SH-SY5Y (cell line): ENCODE results near the gene EMILIN1.

Source experiments
- GATA2 ChIP-seq: IDR thresholded peaks from 2 replicates; pipeline ENCODE4 v1.6.1; 2011; ENCODE audit warnings: mild to moderate bottlenecking, low read depth, low read length
- GATA3 ChIP-seq: IDR thresholded peaks from 2 replicates; pipeline ENCODE4 v1.6.1; 2011; ENCODE audit warnings: low read depth, mild to moderate bottlenecking, low read length, moderate library complexity

Gene EMILIN1

DNA sequence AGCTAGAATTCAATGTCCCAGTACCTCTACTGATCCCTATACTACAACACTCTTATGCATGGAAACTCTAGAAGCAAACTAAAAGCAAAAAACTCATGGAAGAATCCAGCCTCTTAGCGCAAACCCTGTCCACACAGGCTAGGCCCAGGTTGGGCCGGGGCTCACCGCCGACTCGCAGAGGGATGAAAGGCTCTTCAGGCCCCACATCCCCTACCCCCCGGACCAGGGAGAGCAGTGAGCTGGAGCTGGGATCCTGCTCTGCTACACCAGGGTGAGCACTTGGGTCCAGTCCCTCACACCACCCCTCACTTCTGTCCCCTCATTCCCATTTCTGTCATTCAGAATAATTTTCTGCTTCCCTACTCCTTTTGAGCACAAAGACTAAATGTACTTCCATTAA lies 9.0 kb upstream of the EMILIN1 start:
- TF ChIP-seq GATA3, result no peak
- no peak for TF ChIP-seq GATA2

DNA sequence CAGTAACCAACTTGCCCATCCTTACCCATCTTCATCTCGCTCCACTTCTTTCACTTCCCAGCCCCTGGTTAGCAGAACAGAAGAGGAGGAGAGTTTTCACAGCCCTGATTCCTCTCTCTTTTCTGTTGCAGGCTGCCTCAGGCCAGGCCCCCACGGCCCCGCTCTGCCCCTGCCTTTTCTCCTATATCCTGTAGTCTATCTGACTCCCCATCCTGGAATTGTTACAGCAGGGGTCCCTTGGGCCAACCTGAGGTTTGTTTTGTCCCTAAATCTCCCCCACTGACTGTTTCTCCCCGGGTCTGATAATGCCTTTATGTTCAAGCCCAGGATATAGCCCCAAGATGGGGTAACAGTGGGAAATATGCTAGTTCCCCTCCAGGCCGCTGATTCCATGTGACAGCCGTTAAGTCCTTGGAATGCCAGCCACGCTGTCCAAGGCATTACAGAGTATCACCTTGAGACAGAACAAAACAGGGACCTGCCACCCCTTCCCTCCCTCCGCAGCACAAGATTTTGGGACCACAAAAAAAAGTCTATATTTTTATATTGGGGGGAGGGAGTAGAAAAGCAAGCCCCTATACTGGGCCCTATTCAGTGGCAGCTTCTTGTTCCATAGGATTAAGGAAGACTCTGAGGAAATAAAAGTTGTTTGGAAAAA lies 8.3 kb upstream of the EMILIN1 start:
- no peak for TF ChIP-seq GATA2
- no peak for TF ChIP-seq GATA3

DNA sequence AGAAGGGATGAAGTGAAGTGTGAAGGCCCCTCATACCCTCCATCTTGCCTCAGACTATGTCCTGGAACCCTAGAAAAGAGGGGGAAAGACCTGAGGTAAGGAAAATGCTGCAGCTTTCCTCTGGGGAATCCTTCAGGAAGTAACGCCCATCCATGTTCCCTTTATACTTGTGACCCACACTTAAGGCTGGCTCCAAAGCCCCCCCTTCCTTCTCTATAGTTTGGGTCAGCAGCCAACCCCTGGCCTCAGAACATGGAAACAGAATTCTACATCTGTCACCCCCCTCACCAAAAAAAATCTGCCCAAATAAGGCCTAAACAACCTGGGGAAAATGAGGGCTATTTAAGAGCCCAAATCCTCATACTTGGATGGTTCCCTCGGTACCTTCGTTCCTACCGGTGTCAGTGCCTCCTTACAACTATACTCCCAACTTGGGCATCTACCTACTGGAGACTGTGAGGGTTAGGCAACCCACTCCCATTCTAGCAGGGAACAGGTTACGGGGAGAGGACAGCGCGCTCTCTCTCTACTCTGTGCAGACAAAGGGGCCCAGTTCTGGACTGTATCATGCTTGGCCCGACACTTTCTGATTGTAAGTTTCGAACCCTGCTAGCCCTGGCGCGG lies 7.7 kb upstream of the EMILIN1 start:
- TF ChIP-seq GATA3 (no peak), GATA2 (no peak)

DNA sequence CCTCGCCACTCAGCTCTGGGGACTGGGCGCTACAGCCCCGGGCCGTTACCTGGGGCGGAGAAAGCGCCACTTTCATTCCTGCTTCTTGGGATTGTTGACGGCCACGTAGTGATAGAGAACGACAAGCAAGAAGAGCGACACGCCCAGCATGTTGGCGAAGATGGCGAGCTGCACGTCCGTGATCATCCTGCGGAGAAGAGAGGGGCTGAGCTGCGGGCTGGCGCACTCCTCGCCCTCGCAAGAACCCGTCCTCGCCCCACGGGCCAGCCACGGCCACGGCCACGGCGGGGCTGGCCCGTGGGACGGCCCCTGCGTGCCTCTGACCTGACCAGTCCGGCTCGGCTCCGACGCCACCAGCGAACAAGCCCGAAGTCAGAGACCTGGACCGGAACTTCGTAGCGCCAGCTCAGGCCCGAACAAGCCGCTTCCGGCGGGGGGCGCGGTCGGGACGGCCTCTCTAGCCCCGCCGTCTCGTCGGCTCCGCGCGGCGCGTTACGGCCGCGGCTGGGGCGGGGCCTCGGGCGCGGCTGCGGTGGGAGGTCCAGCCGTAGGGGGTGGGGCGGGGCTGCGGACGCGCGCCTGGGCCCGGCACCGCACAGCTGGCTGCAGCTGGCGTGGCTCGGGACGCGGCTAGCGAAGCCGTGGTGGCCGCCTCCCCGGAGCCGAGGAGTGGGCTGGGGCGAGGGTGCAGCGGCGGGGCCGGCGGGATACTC lies 7.0 kb upstream of the EMILIN1 start, which contains the start of gene OST4:
Gene OST4, minus strand, starts transcription at position 378 of the 713 bp plus-strand sequence.
- TF ChIP-seq GATA2, result no peak
- TF ChIP-seq GATA3, result no peak

DNA sequence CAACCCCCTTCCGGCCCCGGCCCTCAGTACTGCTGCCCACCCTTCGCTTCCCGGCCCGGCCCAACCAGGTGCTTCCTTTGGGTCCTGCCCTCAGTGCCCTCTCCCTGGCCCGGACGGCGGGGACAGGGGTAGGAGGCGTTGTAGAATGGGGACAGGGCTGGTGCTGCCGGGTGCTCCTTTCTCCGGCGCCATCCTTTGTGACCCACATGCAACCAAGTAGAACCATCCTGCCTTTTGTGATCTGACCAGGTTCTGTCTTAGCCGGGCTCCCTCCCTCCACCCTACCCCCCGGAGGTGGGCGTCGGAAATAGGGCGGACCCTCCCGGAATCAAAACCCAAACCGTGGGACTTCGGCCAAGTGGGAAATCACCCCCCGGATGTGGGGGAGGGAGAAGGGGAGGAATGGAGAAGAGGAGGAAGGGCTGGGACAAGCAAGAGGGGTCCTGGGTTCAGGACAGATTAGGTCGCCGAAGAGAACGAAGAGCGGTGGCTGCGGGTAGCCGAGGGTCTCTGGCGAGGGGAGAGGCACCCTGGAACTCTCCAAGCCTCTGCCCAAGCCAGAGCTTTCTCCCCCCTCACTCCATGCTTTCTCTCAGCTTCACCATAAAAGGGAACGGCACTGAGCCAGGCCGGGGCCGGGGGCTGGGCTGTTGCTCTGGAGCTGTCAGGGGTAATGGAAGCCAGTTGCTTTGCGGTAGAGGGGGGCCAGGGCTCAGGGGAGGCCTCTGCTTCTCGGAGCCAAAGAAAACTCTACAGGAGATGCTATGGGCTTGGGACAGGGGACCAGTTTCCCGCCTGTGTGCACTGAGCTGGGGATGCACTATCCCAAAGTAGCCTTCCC lies 6.2 kb upstream of the EMILIN1 start:
- TF ChIP-seq GATA3 (no peak), GATA2 (no peak)

DNA sequence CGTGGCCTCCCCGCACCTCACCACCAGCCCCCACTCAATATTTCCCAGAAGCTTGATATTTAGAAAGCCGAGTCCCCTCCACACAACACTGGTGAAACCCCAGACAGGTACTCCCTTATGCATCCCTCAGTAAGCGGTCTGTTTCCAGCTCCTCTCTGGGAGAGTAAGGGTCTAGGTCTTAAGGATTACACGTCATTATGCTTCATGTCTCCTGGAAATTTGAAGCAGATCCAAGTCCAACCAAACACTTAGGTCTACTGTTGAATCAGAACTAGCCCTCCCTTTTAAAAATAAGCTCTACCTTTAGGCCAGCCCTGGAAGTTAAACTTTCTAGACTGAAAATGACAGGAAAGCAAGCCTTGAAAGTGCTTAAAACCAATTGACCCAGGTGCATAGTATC lies 5.5 kb upstream of the EMILIN1 start:
- TF ChIP-seq GATA3 (no peak), GATA2 (no peak)

DNA sequence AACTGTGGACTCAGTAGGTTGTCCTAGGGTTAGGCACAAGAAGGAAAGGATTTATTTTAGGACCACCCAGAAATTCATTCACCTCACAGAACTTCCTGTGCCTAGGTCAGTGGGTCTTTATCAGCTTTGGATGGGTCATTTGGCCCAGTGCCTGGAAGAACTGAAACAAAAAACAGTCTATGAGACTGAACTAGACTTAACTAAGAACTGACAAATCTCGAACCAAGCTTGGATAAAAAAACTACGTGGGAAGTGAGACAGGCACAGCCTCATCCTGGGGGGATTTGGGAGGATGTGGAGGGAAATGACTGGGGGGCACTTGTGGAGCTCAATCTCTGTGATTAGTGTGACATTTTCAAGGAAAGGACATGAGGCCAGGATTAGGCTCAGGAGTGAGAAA lies 4.6 kb upstream of the EMILIN1 start:
- TF ChIP-seq GATA2 (no peak), GATA3 (no peak)

DNA sequence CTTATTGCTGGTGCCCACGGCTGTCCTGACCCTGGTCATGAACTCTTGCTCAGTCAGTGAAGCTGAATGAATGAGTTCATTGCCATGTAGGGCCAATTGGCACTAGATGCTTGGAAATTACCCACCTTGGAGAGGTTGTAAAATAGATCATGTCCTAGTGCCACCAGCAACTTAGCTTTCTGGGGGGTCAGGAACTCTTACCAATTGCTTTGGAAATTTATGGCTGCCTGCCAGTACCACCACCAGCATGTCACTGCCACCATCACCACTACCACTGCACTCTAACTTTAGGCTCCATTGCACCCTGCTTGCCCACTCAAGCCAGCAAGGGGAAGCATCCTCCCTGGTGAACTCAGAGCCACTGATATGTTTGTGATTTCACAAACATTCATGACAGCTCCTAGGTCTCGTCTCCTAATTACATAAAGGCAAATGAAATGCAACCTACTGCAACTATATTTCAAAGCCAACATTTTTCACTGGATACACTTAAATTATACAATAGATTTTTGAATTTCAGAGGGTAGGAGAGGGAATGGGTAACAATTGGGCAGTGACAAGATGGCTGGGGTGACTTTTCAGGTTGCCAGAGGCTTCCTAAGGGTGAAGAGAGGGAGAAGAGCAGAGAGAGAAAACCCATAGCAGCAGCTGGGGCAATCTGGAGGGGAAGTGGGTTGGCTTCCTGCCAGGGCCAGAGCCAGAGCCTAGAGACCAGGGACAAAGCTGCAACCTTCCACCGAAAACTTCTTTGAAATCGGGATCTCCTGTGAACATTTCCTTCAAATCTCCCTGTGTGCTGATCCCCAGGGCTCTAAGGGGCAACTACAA lies 3.5 kb upstream of the EMILIN1 start:
- TF ChIP-seq GATA2 (no peak), GATA3 (no peak)

DNA sequence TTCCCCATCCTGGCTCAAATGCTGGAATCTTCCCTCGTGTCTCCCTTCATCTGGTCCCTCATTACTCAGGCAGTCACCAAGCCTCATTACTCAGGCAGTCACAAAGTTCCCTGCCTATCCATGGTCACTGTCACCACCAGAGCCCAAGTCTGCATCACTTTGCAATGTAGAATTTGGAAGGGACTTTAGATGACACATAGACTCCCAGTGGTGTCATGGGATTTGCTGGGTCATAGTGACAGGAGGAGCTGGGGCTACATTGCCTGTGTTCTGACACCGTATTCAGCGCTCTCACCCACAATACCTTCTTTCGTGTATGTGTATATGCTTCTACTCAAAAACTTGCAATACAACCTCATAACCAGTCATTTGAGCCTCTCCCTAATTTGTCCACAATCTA lies 2.1 kb upstream of the EMILIN1 start:
- TF ChIP-seq GATA2, result no peak
- no peak for TF ChIP-seq GATA3

DNA sequence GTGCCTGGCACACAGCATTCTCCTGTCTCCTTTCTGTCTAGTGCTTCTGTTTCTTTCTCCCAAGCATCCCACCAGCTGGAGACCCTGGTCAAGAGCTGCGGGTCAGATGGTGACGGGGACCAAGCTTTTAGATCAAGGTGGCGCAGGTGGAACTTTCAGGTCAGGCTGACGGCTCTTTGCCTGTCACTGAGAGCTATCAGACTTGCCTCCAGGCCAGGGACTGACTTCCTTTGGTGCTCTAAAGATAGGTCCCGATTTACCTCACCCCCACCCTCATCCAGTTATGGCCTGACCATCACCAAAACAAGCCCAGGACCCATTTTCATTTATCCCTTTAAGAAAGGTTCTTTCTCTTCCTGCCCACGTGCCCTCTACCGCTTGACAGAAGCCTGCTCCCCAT lies 1.2 kb upstream of the EMILIN1 start:
- no peak for TF ChIP-seq GATA2
- TF ChIP-seq GATA3, result no peak

DNA sequence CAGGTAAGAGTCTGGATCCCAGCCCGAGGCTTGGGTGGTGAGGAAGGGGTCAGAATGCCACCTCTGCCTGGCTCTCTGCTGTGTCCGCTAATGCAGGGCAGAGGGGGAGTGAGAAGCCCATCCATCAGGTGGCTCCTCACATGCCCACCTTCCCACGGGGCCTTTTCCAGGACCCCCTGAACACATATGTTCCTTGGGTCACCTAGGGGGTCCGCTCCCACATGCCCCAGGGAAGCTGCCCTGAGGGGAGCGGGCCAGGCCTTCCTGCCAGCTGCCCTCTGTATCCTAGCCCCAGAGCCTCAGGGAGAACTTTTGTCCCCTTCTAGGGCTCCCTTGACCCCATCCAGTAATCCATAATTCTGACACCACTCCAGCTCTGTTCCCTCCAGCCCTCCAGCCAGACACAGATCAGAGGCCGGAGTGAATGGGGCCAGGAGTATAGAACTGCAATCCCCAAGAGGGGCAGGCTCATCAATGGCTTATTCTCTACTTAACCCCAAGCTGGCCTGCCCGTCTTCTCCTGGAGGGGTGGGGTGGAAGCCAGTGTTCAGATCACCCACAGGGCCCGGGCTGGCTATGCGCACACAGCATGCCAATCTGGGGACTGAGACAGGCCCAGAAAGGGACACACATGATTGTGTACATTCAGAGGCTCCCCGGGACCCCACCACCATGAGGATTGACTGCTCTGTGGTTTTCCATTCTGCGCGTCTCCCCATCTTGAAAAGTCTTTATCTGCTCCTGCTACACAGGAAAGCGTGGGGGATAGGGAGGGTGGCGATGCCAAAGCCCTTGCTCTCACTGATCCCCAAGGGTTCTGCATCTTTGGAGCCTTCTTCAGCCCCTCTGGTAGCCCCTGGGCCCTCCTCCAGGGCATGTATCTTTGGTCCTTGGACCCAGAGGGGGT lies 1.1 kb downstream of the EMILIN1 start:
- TF ChIP-seq GATA2 (no peak), GATA3 (no peak)

DNA sequence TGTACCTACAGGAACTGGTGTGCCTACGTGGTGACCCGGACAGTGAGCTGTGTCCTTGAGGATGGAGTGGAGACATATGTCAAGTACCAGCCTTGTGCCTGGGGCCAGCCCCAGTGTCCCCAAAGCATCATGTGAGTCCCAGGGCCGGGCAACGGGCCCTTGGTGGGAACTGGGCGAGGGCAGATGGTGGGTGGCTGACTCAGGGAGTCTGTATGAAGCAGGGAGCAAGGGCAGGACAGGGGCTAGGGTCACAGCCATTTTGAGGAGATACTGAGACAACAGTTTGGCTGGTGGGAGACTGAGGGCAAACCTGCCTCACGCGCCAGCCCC lies 1.7 kb downstream of the EMILIN1 start:
- TF ChIP-seq GATA3, result no peak
- no peak for TF ChIP-seq GATA2

DNA sequence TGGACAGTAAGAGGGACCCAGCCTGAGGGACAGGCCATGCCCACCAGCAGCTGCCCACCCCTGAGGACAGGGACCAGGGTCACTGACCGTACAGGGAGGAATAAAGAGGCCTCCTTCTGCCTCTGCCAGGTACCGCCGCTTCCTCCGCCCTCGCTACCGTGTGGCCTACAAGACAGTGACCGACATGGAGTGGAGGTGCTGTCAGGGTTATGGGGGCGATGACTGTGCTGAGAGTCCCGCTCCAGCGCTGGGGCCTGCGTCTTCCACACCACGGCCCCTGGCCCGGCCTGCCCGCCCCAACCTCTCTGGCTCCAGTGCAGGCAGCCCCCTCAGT lies 2.2 kb downstream of the EMILIN1 start:
- no peak for TF ChIP-seq GATA2
- no peak for TF ChIP-seq GATA3
